Loucy (cell line): ENCODE measurements around the gene DGAT2.
A peak's percentile ranks its signal among the peaks of the same experiment; 100 is the strongest.

Experiments
- H2AFZ ChIP-seq: fragments of 200-600 bp; sonication (generic); 2 replicates; pipeline ENCODE4 v1.6.0; 2016; ENCODE audit warnings: antibody characterized with exemption, mild to moderate bottlenecking, low read length, moderate library complexity
- H3F3A ChIP-seq: fragments of 200-600 bp; 2 replicates; pipeline ENCODE4 v1.6.0; 2016; ENCODE audit warnings: antibody characterized with exemption, low read depth, mild to moderate bottlenecking
- H3K27me3 ChIP-seq: fragments of 200-600 bp; sonication (generic); 2 replicates; pipeline ENCODE4 v1.6.1; 2014; ENCODE audit warnings: low read length, mild to moderate bottlenecking; ENCODE audit not compliant: insufficient read depth, poor library complexity, severe bottlenecking
- H3K36me3 ChIP-seq: fragments of 200-600 bp; sonication (generic); 2 replicates; pipeline ENCODE4 v1.6.1; 2016; ENCODE audit warnings: low read length; ENCODE audit not compliant: insufficient read depth
- H3K4me1 ChIP-seq: fragments of 200-600 bp; sonication (generic); 2 replicates; pipeline ENCODE4 v1.5.1; 2014; ENCODE audit warnings: low read length, mild to moderate bottlenecking; ENCODE audit not compliant: insufficient read depth, poor library complexity, severe bottlenecking
- H3K4me2 ChIP-seq: fragments of 200-600 bp; sonication (generic); 2 replicates; pipeline ENCODE4 v1.6.0; 2014; ENCODE audit warnings: antibody characterized with exemption, low read length, low read depth, mild to moderate bottlenecking; ENCODE audit not compliant: poor library complexity, severe bottlenecking
- H3K4me3 ChIP-seq: fragments of 200-600 bp; sonication (generic); 2 replicates; pipeline ENCODE4 v1.5.1; 2014; ENCODE audit warnings: low read length, mild to moderate bottlenecking, mixed read lengths; ENCODE audit not compliant: poor library complexity, severe bottlenecking
- H3K79me2 ChIP-seq: fragments of 200-600 bp; sonication (generic); 2 replicates; pipeline ENCODE4 v1.6.1; 2014; ENCODE audit warnings: low read length; ENCODE audit not compliant: insufficient read depth
- H3K9ac ChIP-seq: fragments of 200-600 bp; sonication (generic); 2 replicates; pipeline ENCODE4 v1.6.0; 2014; ENCODE audit warnings: mild to moderate bottlenecking, low read depth, low read length, moderate library complexity; ENCODE audit not compliant: poor library complexity, severe bottlenecking
- H3K9me2 ChIP-seq: fragments of 200-600 bp; sonication (generic); replicated peaks from 2 replicates; pipeline ENCODE4 v1.6.1; 2016; ENCODE audit warnings: low read depth, low read length, mixed read lengths
- H3K9me3 ChIP-seq: fragments of 200-600 bp; sonication (generic); 2 replicates; pipeline ENCODE4 v1.6.1; 2014; ENCODE audit warnings: mild to moderate bottlenecking, antibody characterized with exemption, low read length, low read depth; ENCODE audit not compliant: insufficient read depth
- H4K20me1 ChIP-seq: fragments of 200-600 bp; sonication (generic); 2 replicates; pipeline ENCODE4 v1.6.0; 2014; ENCODE audit warnings: antibody characterized with exemption, low read length, mild to moderate bottlenecking; ENCODE audit not compliant: insufficient read depth, poor library complexity, severe bottlenecking
- CTCF ChIP-seq: fragments of 200-600 bp; sonication (generic); conservative IDR thresholded peaks from 2 replicates; pipeline ENCODE4 v1.5.1; 2014; ENCODE audit warnings: mild to moderate bottlenecking, antibody characterized with exemption, low read length
- EZH2phosphoT487 ChIP-seq: fragments of 200-600 bp; IDR thresholded peaks from 2 replicates; pipeline ENCODE4 v1.6.1; 2018; ENCODE audit warnings: antibody characterized with exemption, mild to moderate bottlenecking, moderate library complexity, borderline replicate concordance

Gene DGAT2

GRCh38 chr11:75813622-75814039 lies 45.1 kb downstream of the DGAT2 start:
- Histone ChIP-seq H3K36me3 (no peaks in the 10 kb centered on the region), H3K4me2 (peak overlapping the region; percentile 89), H3K9ac (peak overlapping the region; percentile 55), H3K27me3 (no peaks in the 10 kb centered on the region), H3K4me3 (no peak overlapping the region), H3K79me2 (peaks cover 32% of the 10 kb centered on the region), H3K9me3 (no peaks in the 10 kb centered on the region), H3K4me1 (peaks cover 23% of the 10 kb centered on the region), H3F3A (no peaks in the 10 kb centered on the region), H2AFZ (no peak overlapping the region), H3K9me2 (no peaks in the 10 kb centered on the region), H4K20me1 (peaks cover 9% of the 10 kb centered on the region)
- TF ChIP-seq CTCF (no peak), EZH2phosphoT487 (no peak)

- Histone ChIP-seq H3F3A (no peaks in the 10 kb centered on the region), H3K4me3 (peak overlapping the region; percentile 76), H4K20me1 (peaks cover 12% of the 10 kb centered on the region), H3K36me3 (no peaks in the 10 kb centered on the region), H3K4me2 (peak overlapping the region; percentile 89), H3K79me2 (peaks cover 39% of the 10 kb centered on the region), H3K4me1 (peaks cover 28% of the 10 kb centered on the region), H2AFZ (peak overlapping the region; percentile 86), H3K9me3 (no peaks in the 10 kb centered on the region), H3K9ac (peak overlapping the region; percentile 55), H3K9me2 (no peaks in the 10 kb centered on the region), H3K27me3 (no peaks in the 10 kb centered on the region)
- TF ChIP-seq CTCF (no peak), EZH2phosphoT487 (no peak)
Observed at GRCh38 chr11:75814363-75814676, 45.7 kb downstream of the DGAT2 start.

GRCh38 chr11:75814677-75815344 lies 46.2 kb downstream of the DGAT2 start, which contains the start of gene UVRAG:
Gene UVRAG (plus strand): TSS chr11:75815210. CDS start chr11:75815408, 198 bp downstream.
- Histone ChIP-seq H3F3A (no peaks in the 10 kb centered on the region), H3K27me3 (no peaks in the 10 kb centered on the region), H2AFZ (peak within 1 kb of the TSS; percentile 86), H3K79me2 (peaks cover 41% of the 10 kb centered on the region), H3K4me2 (peak within 1 kb of the TSS; percentile 89), H3K36me3 (no peaks in the 10 kb centered on the region), H3K4me3 (peak within 1 kb of the TSS; percentile 76), H3K4me1 (peaks cover 28% of the 10 kb centered on the region), H3K9me2 (no peaks in the 10 kb centered on the region), H3K9ac (peak within 1 kb of the TSS; percentile 80), H3K9me3 (no peaks in the 10 kb centered on the region), H4K20me1 (peaks cover 12% of the 10 kb centered on the region)
- no peak for TF ChIP-seq EZH2phosphoT487
- no peak for TF ChIP-seq CTCF
